ENCODE measurements around the gene PAN2.
"Not testable (repeated sequence)": the region's sequence is repeated elsewhere in the genome, so short reads cannot be mapped to it uniquely, and the experiment has no call there.

Gene PAN2

DNA sequence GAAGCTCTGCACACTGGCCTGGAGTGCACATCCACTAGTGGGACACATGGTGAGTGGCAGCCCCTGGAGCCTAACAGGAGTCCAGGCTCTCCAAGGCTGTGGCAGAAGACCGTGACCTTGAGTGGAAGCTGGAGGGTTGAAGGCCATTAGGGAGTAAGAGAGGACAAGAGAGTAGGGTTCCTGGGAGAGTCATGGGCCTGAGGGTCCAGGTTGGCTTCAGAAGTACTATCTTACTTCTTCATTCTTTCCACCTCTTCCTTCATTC lies 5.3 kb upstream of the PAN2 start:
- DNase-seq: no peak

DNA sequence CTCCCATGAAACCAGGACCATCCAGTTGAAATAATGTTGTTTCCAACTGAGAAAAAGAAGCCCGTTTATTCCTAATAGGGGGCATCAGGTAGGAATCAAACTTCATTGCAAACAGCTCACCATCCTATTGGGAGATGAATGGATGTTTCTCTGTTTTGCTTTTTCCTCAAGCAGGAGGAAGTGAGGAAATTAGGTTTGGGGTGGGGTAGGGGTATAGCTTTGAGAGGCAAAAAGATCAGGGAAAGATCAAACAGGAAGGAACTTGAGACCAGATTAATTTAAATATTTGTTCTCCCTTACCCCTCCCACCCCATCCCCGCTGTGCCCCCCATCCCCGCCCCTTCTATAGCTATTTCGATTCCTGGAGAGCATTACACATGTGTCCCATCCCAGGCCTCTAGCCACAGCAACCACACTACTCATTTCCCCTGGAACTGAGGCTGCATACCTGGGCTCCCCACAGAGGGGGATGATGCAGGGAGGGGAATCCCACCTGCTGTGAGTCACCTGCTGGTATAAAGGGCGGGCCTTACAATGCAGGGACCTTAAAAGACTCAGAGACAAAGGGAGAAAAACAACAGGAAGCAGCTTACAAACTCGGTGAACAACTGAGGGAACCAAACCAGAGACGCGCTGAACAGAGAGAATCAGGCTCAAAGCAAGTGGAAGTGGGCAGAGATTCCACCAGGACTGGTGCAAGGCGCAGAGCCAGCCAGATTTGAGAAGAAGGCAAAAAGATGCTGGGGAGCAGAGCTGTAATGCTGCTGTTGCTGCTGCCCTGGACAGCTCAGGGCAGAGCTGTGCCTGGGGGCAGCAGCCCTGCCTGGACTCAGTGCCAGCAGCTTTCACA lies 4.7 kb upstream of the PAN2 start, which contains the start of gene IL23A:
IL23A (plus strand) TSS at position 577 of the 850 bp plus-strand sequence; CDS start at position 738, 161 bp downstream.
- DNase-seq: peak; percentile 81

DNA sequence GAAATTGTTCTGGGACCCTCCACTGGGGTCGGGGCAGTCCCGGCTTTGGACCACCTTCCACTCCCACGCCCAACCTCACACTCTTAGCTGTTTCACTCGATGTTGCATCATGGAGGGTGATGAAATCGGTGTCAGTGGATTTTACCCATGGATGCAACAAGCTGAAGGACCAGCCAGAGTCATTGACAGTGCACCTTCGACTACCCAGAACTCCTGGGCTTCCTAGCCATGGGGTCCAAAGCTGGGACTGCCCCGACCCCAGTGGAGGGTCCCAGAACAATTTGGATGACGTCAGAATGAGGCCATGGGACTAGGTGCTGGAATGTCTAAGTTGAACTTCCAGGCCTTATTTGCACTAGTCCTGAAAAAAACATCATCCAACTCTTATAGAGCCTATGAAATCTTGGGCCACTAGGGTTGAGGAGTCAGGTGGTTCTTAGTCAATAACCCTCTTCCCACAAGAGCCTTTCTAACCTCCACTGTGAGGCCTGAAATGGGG lies 4.0 kb upstream of the PAN2 start:
- no peak for DNase-seq

DNA sequence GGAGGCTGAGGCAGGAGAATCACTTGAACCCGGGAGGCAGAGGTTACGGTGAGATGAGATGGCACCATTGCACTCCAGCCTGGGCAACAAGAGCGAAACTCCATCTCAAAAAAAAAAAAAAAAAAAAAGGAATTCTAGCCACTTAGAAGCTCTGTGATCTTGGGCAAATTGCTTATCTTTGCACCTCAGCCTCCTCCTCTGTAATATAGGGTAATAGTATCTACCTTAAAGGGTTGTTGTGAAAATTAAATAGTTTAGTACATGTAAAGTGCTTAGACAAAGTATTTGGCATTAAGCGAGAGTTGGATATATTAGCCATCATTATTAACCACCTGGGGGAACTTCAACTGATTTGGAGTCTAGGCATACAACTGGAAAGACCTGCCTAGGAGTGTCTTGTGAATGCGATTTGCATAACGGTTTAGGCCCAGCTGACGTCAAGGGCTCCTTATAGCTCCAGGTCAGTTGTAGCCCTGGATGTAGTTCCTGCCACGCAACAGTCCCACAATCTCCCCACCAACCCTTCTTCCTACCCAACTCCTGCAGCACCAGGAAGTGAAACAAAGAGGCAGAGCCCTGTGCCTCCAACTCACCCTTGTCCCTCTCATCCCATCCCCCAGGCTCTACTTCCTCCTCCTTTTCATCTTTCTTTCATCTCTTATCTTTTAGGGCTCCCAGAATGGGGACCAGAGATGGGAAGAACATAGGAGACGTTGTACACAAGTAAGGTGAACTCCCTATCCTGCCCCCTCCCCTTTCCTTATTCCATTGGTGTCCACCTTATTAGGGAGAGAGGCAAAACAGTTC lies 2.8 kb upstream of the PAN2 start:
- DNase-seq: no peak

DNA sequence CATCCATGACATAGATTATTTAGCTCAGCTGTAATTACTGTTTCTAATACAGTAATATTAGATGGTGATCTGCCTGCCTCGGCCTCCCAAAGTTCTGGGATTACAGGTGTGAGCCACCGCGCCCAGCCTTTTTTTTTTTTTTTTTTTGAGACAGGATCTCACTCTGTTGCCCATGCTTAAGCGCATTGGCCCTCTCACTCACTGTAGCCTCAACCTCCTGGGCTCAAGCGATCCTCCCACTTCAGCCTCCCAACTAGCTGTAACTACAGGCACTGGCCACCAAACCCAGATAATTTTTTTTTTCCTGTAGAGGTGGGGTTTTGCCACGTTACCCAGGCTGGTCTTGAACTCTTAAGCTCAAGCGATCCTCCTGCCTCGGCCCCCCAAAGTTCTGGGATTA lies 1.7 kb upstream of the PAN2 start:
- DNase-seq: not testable (repeated sequence)

DNA sequence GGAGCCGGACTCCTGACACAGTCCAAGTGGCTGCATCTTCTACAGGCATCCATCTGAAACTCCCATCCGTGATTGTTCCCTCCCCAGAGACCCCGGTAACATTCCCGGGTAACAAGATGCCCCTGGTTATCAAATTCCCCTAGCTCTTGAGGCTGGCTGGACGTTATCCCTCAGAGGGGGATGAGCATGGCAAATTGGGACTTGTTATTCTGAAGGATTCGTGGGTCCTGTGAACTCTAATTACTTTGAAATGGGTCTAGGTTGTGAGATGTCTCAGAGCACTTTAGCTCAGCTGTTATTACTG lies 642 bp upstream of the PAN2 start:
- no peak for DNase-seq

DNA sequence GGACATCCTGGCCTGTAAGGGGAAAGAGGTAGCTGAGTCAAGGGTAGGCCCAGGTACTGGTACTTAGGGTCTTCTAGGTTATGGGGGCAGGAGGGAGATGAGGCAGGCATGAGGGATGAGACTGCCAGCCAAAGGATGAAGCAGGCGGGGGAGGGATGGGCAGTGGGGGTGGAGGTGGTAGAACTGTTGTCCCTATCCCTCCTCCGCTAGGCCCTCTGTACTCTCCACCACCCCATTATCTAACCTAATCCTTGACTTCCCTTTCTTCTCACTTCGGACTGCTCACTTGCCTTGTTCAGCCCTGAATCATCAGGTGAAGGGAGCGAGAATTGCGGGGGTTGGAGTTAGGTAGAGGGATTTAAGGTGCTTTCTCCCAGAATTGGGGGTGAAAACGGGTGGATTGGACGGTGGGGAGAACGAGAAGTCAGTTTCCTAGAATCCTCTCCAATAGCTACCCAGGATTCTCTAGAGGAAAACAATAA lies 562 bp downstream of the PAN2 start:
- DNase-seq: no peak

DNA sequence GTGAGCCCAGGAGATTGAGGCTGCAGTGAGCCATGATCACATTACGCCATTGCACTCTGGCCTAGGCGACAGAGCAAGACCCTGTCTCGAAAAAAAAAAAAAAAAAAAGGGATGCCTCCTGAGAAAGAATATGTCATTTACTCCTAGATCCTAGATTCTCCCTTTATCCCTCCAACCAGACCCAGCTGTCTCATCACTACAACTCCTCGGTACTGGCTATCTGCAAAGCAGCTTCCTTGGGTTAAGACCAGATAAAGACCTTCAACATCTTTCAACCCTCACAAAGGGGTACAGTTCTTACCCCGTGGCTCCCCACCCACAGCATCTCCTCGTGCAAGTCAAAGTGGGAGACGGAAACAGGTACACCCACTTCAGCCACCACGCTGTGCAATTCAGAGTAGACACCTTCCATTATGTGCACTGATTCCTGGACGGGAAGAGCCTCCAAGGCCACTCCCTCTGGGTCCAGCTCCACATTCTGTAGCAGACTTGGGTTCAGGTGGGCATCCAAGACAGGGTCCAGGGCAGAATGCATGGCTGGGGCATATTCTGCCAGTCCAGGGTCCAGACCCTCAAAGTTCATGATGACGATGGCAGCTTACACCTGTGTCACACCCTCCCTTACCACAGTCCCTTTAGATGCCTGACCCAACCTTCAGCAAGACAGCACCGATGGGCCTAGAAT lies 1.1 kb downstream of the PAN2 start:
- no peak for DNase-seq

DNA sequence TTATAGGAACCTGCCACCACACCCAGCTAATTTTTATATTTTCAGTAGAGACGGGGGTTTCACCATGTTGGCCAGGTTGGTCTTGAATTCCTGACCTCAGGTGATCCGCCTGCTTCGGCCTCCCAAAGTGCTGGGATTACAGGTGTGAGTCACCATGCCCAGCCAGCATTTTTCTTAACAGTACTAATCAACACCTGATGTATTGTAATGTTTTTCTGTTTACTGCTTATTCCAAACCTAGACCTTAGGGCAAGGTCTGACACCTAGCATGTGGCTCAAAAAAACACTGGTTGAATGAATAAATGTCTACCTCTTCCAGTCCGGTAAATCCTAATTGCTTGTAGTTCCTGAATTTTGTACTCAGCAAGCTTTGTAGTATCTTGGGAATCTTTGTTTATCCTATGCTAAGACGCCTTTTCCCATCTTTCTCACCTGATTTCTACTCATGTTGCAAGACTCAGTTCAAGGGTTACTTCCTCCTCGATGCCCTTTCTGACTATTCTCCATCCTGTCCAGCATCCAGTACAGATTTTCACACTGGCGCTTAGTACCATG lies 2.8 kb downstream of the PAN2 start:
- no peak for DNase-seq

DNA sequence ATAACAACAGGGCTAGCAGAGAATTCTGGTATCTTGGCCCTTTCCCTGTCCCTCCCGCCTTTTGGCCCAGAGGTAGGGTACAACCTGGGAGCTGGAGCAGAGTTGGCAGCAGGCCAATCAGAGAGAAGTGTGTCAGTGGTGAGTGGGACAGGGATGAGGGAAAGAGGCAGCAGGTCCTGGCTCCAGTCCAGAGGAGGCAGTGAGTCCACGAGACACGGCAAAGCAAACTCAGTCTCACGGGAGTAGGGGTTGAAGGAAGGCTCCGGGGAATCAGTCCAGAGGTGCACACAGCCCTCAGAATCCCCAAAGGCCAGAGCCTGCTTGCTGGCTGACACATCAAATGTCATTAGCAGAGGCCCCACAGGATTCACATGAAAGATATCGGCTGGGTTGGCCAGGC lies 7.3 kb downstream of the PAN2 start:
- DNase-seq: no peak

DNA sequence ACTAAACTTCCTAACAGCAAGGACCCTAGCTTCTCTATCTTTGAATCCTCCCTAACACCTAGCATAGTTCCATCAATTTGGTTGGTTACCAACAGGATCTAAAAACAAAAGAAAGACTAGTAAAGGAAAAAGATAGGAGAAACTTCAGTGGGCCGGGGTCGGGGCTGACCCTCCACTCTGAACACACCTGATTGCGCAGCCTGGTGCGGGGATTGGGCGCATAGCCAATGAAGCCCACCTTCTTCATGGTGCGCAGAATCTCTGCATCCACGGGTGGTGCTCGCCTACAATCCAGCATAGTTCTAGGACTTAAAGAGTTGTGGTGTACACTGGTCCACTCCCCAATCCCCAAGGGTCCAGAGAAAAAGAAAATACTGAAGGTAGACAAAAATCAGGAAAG lies 7.7 kb downstream of the PAN2 start:
- no peak for DNase-seq

DNA sequence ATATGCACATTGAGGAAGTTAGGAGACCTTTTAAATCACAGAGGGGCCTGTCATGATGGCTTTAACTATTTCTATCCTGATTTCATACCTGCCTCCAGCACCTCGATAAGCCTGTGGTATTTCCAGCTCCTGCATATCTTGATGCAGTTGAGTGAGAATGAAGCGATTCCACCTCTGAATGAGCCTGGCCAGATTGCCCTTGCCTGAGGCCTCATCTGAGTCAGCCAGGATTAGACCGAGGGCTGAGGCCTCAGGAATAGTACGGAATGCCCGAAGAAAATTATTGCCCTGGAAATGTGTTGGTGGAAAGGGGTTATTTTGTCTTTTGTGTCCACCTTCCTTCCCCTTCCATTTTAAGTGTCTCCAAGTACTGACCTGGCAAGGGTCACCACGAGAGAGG lies 9.6 kb downstream of the PAN2 start:
- no peak for DNase-seq

DNA sequence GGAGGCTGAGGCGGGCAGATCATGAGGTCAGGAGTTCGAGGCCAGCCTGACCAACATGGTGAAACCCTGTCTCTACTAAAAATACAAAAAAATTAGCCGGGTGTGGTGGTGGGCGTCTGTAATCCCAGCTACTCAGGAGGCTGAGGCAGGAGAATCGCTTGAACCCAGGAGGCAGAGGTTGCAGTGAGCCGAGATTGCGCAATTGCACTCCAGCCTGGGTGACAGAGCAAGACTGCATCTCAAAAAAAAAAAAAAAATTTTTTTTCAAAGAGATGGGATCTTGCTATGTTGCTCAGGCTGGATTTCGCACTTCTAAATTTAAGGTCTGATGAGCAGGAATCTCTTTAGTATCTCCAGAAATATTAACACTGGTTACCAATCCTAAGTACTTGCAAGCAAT lies 12.2 kb downstream of the PAN2 start:
- not testable (repeated sequence) for DNase-seq

DNA sequence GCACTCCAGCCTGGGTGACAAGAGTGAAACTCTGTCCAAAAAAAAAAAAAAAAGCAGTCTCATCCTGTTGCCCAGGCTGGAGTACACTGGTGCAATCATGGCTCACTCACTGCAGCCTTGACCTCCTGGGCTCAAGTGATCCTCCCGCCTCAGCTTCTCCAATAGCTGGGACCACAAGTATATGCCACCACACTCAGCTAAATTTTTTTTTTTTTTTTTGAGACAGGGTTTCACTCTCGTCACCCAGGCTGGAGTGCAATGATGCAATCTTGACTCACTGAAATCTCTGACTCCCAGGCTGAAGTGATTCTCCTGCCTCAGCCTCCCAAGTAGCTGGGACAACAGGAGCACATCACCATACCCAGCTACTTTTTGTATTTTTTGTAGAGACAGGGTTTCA lies 12.8 kb downstream of the PAN2 start:
- no peak for DNase-seq

DNA sequence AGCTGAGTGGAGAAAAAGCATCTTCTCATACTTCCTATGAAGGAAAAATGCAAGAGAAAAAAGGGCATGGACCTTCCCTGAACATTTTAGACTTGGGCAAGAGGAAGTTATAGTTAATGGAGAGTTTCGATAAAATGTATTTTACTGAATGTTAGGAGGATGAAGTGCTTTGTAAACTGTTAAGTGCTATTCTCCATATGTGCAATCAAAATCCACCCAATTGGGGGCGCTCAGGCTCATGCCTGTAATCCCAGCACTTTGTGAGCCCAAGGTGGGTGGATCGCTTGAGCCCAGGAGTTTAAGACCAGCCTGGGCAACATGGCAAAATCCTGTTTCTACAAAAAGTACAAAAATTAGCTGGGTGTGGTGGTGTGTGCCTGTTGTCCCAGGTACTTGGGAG lies 16.1 kb downstream of the PAN2 start:
- no peak for DNase-seq

DNA sequence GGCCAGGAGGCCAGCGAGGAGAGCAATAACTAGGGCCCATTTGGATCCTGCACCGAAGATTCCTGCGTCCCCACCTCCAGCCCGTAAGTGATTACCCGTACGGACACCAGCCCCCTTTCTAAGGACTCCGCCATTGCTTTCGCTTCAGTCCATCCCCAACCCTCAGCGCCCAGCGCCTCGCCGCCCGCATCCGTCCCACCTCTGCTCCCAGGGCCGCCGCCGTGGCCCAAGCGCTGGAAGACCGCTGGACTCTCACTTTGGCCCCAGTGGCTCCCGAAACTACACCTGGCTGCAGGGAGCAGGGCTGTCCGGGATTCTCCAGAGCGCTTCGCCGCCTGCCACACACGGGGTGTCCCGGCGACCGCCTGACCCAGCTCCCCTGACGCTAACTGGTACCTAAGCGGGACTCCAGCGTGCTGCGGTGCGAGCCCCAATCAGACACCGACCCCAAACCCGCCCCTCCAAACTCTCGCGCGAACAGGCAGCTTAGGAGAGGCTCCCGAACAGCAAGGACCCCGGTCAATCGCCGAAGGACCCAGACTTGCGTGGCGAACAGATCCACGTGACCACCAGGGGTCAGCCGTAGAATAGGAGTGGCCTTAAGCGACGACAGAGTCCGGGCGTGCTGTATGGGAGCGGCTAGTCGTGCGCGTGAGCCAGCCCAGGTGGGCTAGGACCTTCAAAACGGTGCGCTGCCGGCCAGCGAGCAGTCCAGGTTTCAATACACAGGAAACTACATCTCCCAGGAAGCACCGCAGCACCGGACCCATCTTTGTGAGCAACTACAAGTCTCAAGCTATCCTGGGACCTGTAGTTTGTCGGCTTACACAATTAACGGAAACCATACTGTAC lies 18.0 kb downstream of the PAN2 start, which contains the start of gene CNPY2:
CNPY2 (minus strand) TSS at position 367 of the 852 bp plus-strand sequence. CDS start 771 bp downstream, outside the sequence.
- DNase-seq: peak; percentile 99

DNA sequence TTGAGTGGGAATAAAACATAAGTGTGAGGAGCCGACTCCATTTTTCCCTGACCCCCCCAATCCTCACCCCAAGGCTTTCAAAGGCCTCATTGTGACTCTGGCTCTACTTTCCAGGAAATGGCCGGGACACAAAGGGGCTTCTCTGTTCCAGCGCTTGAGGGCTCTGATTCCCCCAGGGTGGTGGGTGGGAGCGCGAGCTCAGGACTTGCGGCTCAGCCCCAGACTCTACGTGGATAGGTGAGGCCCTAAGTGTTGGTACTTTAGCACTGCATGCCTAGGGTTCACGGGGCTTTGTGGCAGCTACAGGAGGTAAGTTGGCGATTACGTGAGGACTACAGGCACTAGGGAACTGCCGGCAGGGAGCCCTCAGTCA lies 18.6 kb downstream of the PAN2 start:
- DNase-seq: no peak

DNA sequence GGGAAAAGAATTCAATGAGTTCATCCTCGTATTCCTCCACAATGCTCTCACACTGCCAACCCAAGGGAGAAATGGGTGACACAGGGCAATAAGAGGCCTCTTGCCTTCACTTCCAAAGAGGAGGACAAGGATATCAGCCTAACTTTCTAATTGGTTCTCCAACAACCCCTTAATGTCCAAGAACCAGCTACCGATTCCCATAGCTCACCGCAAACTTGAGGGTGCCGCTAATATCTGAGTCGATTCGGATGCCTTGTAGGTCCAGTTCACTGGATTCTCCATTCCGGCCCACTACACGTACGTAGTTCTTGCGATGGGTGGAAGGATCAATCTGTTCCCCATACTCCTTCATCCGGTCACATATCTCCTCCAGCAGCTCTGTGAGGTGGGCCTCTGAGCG lies 22.8 kb downstream of the PAN2 start:
- no peak for DNase-seq

DNA sequence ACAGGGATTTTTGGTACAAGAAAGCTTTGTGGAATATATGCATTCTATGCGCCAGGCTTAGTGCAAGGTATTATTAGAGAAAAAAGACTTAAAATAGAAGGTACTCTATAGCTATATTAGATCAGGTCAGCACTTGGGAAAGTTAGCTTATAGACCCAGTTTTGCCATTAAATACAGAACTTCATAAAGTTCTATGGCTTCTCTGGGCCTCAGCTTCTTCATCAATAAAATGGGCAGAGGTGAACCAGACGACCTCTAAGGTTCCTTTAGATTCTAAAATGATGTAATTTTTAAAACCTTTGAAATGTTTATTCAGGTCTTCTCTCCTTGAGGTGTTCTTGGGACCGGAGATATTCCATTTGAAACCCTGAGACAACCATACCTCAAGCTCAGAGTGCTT lies 25.1 kb downstream of the PAN2 start:
- no peak for DNase-seq

DNA sequence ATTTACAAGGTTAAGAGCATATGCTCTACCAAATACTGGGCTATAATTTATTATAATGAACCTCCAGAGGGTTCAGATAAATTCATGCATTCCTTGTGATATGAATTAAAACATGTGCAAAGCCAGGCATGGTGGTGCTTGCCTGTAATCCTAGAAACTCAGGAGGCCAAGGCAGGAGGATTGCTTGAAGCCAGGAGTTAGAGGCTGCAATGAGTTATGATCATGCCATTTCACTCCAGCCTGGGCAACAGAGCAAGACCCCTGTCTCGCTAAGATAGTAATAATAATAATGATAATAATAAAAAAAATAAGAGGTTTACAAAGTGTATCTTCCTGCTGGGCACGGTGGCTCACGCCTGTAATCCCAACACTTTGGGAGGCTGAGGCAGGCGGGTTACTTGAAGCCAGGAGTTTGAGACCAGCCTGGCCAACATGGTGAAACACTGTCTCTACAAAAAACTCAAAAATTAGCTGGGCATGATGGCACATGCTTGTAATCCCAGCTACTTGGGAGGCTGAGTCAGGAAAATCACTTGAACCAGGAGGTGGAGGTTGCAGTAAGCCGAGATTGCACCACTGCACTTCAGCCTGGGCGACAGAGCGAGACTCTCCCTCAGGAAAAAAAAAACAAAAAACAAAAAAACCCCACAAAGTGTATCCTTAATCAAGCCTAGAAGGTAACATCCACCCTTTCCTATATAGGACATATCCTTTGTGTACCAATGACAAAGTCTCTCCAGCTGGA lies 26.4 kb downstream of the PAN2 start:
- DNase-seq: no peak

DNA sequence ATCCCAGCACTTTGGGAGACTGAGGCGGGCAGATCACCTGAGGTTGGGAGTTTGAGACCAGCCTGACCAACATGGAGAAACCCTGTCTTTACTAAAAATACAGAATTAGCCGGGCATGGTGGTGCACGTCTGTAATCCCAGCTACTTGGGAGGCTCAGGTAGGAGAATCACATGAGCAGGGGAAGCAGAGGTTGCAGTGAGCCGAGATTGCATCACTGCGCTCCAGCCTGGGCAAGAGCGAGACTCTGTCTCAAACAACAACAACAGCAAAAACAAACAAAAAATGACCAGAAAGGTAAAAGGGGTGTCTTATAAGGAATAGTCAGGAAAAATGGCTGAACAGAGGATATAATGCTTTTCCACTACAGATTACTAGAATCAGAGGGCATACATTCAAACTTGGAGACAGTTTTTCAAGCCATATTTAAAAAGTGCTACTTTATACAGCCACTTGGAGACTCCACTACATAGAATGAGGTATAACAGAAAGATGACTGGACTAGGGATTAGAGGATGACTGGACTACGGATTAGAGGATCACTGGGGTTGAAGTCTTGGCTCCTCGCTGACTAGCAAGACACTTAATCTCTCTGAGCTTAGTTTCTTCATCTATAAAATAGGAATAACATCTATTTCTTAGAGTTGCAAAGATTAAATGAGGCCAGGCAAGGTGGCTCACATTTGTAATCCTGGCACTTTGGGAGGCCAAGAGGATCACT lies 28.8 kb downstream of the PAN2 start:
- DNase-seq: no peak
